HG02840 (cell line): ENCODE data around the gene CYP2A7.
"Not testable (repeated sequence)": the region's sequence is repeated elsewhere in the genome, so short reads cannot be mapped to it uniquely, and the experiment has no call there.

Source experiments
- ATAC-seq: cut with Tn5 transposase; IDR thresholded peaks from one replicate; pipeline ENCODE4 v1.9.1; 2021; ENCODE audit warnings: mild to moderate bottlenecking, moderate library complexity, moderate number of reproducible peaks; ENCODE audit not compliant: unreplicated experiment, low FRiP score

Gene CYP2A7

GRCh38 chr19:40882062-40882461 is at the start of gene CYP2A7:
Gene CYP2A7 (minus strand): TSS chr19:40882231. CDS start chr19:40882210, 21 bp downstream.
- not testable (repeated sequence) for ATAC-seq

- not testable (repeated sequence) for ATAC-seq
Observed at GRCh38 chr19:40930799-40931198, 48.8 kb upstream of the CYP2A7 start.

- not testable (repeated sequence) for ATAC-seq
Observed at GRCh38 chr19:40929942-40930341, 47.9 kb upstream of the CYP2A7 start.

GRCh38 chr19:40928850-40929249 is 46.8 kb upstream of the CYP2A7 start:
- ATAC-seq, result no peak

GRCh38 chr19:40927567-40927966 is 45.5 kb upstream of the CYP2A7 start:
- no peak for ATAC-seq

- ATAC-seq, result not testable (repeated sequence)
Observed at GRCh38 chr19:40926276-40926675, 44.2 kb upstream of the CYP2A7 start.

GRCh38 chr19:40923934-40924391 is 41.9 kb upstream of the CYP2A7 start:
- ATAC-seq, result no peak

- ATAC-seq, result not testable (repeated sequence)
Observed at GRCh38 chr19:40922237-40923160, 40.5 kb upstream of the CYP2A7 start.

GRCh38 chr19:40921005-40921897 is 39.2 kb upstream of the CYP2A7 start:
- ATAC-seq, result no peak

- ATAC-seq, result no peak
Observed at GRCh38 chr19:40920300-40921004, 38.4 kb upstream of the CYP2A7 start.

- not testable (repeated sequence) for ATAC-seq
Observed at GRCh38 chr19:40919530-40920299, 37.7 kb upstream of the CYP2A7 start.

GRCh38 chr19:40918303-40918702 is 36.3 kb upstream of the CYP2A7 start:
- not testable (repeated sequence) for ATAC-seq

- ATAC-seq, result no peak
Observed at GRCh38 chr19:40908976-40909375, 26.9 kb upstream of the CYP2A7 start.

GRCh38 chr19:40907968-40908735 is 26.1 kb upstream of the CYP2A7 start:
- no peak for ATAC-seq

- ATAC-seq, result no peak
Observed at GRCh38 chr19:40906512-40906911, 24.5 kb upstream of the CYP2A7 start.

- not testable (repeated sequence) for ATAC-seq
Observed at GRCh38 chr19:40904673-40905156, 22.7 kb upstream of the CYP2A7 start.

GRCh38 chr19:40901975-40902750 is 20.1 kb upstream of the CYP2A7 start:
- not testable (repeated sequence) for ATAC-seq

- not testable (repeated sequence) for ATAC-seq
Observed at GRCh38 chr19:40900521-40900920, 18.5 kb upstream of the CYP2A7 start.
